OCI-LY3 (cell line): Measurements from ENCODE around the gene ZNF28.

Experiments used
- CTCF ChIP-seq: fragments of 200-600, 300-600 bp; sonication (generic); IDR thresholded peaks from 2 replicates; pipeline ENCODE4 v1.5.1; 2014; ENCODE audit warnings: antibody characterized with exemption, low read length, low read depth
- EZH2phosphoT487 ChIP-seq: fragments of 200-600 bp; shearing (Covaris generic); IDR thresholded peaks from 2 replicates; pipeline ENCODE4 v1.6.1; 2018; ENCODE audit warnings: antibody characterized with exemption, mixed run types, low read depth

- TF ChIP-seq CTCF (no peak), EZH2phosphoT487 (no peak)
These were observed 42.6 kb downstream of the ZNF28 start for GRCh38 chr19:52778811-52779210.
